Motor neuron (in vitro differentiated cells): ENCODE data around the gene DZIP3. TPM values are rescaled to one million over a fixed set of nuclear protein-coding genes. Genes with fewer than 3 reads are reported as not detected.
"Not testable (repeated sequence)": the region's sequence is repeated elsewhere in the genome, so short reads cannot be mapped to it uniquely, and the experiment has no call there.

Source experiments
- ATAC-seq, 8 experiments: fragments of 200-7000 bp; cut with Tn5 transposase; replicated peaks in 6 of 8; 2 replicates each; pipeline ENCODE4 v1.8.0; 2021; ENCODE audit warnings: mild to moderate bottlenecking in 8 of 8, moderate library complexity in 8 of 8
- H3K27ac ChIP-seq, 2 donors: fragments of 250-450 bp; sonication (Bioruptor Pico); 2 replicates each; pipeline ENCODE4 v1.9.0; 2021; ENCODE audit warnings: antibody characterized with exemption in 2 of 2, mild to moderate bottlenecking in 2 of 2, moderate library complexity in 1 of 2
- H3K4me1 ChIP-seq, 2 donors: fragments of 250-450 bp; sonication (Bioruptor Pico); replicated peaks in 1 of 2; 2 replicates each; pipeline ENCODE4 v1.6.1; 2021; ENCODE audit warnings: antibody characterized with exemption in 2 of 2, mild to moderate bottlenecking in 2 of 2, moderate library complexity in 1 of 2
- H3K4me3 ChIP-seq, 5 donors: fragments of 250-450 bp; sonication (Bioruptor Pico); 2 replicates each; pipeline ENCODE4 v1.9.0; 2021; ENCODE audit warnings: antibody characterized with exemption in 5 of 5, mild to moderate bottlenecking in 5 of 5, moderate library complexity in 4 of 5
- WGBS, 10 experiments: fragments of 450-650 bp; shearing (Covaris generic); methylation state at CpG; one replicate each; pipeline ENCODE4 v1.0.0; 2022; 5-methylcytosine and 5-hydroxymethylcytosine counted together
- in situ Hi-C, 9 experiments: fragments of 400-800 bp; cut with MboI; loops; one replicate each; pipeline ENCODE4 v1.15.0; 2021; ENCODE audit warnings: low sequenced_read_pairs in 9 of 9, low pct_unique_long_range_greater_than_20kb in 2 of 9; ENCODE audit not compliant: unreplicated experiment in 9 of 9
- total RNA-seq, 8 experiments: library from RNA; unstranded; fragments of 300-600 nt; gene quantifications; 2 replicates each; pipeline versions ENCODE4 v1.2.3 to v1.2.4, GENCODE V29; 2022

Gene DZIP3
- total RNA-seq, 8 experiments from 2014 or later, result 14.1 to 83.7 (median 27.5) TPM

DNA sequence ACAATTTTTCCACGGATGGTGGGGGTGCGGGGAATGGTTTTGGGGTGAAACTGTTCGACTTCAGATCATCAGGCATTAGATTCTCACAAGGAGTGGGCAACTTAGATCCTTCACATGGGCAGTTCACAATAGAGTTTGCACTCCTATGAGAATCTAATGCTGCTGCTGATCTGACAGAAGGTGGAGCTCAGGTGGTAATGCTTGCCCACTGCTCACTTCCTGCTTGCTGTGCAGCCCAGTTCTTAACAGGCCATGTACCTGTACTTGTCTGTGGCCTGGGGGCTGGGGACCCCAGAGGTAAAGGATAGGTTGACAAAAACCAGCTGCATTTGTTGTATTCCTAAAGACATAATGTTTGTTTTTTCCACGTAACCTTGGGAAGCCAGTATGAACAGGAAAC, 16.0 kb downstream of the DZIP3 start:
- 50 to 100% (median 72%) methylated on average over 1 to 4 of the region's 4 CpGs; no CpG with 5 or more reads in 3 of the 10 experiments for WGBS, 10 experiments
- H3K4me3 ChIP-seq, result no peak overlapping the region
- ATAC-seq, result no peak
- no peak overlapping the region for H3K27ac ChIP-seq
- in situ Hi-C loops, result no loop called here
- peaks cover 6 to 10% of the 10 kb centered on the region in 2 donors for H3K4me1 ChIP-seq

DNA sequence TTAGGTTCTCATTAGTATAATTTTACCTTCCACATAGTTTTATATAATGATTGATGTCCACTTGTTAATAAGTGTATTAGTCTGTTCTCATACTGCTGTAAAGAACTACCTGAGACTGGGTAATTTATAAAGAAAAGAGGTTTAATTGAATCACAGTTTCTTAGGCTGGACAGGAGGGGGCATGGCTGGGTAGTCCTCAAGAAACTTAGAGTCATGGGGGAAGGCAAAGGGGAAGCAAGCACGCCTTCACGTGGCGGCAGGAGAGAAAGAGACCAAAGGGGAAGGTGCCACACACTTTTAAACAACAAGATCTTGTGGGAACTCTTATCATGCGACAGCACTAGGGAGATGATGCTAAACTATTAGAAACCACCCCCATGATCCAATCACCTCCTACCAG, 19.2 kb downstream of the DZIP3 start:
- H3K27ac ChIP-seq, result no peak overlapping the region
- WGBS, 10 experiments, result 62 to 95% (median 87%) methylated on average over 1 to 3 of the region's 4 CpGs; no CpG with 5 or more reads in 2 of the 10 experiments
- in situ Hi-C loops, result no loop called here
- no peak overlapping the region for H3K4me3 ChIP-seq
- no peak for ATAC-seq
- H3K4me1 ChIP-seq, result no peaks in the 10 kb centered on the region

DNA sequence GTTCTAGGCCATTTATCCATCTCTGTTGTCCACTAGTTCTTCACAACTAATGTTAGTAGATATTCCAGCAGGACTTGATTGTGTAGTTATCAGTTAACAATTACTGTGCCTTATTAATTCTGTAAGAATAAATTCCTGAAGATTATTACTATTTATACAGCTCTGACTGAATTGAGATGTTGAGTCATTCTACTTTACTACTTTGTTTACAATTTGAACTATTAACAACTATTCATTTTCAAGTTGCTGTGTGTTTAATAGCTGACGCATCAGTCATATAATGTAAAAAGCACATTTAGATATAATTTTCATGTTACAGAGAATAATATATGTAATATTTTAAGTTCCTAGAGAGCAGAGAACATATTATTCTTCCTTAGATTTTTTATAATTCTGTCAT, 21.1 kb downstream of the DZIP3 start:
- 92 to 100% (median 100%) methylated on average over 1 of the region's 1 CpG; no CpG with 5 or more reads in 3 of the 10 experiments for WGBS, 10 experiments
- H3K4me1 ChIP-seq, result no peaks in the 10 kb centered on the region
- no peak for ATAC-seq
- in situ Hi-C loops, result no loop called here
- H3K27ac ChIP-seq, result no peak overlapping the region
- H3K4me3 ChIP-seq, result no peak overlapping the region

DNA sequence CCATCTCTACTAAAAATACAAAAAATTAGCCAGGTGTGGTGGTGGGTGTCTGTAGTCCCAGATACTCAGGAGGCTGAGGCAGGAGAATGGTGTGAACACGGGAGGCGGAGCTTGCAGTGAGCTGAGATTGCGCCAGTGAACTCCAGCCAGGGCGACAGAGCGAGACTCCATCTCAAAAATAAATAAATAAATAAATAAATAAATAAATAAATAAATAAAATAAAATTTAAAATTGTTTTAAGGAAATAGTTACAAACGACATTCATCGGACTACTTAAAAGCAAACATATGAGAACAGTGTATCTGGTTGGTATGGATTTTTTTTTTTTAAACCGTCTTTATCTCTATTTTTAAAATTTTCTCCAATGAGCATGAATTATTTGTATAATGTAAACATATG, 26.6 kb downstream of the DZIP3 start:
- in situ Hi-C loops, H3K4me1 ChIP-seq, ATAC-seq, H3K4me3 ChIP-seq, H3K27ac ChIP-seq: not testable (repeated sequence)
- 91 to 100% (median 97%) methylated on average over 2 to 8 of the region's 8 CpGs for WGBS, 10 experiments

DNA sequence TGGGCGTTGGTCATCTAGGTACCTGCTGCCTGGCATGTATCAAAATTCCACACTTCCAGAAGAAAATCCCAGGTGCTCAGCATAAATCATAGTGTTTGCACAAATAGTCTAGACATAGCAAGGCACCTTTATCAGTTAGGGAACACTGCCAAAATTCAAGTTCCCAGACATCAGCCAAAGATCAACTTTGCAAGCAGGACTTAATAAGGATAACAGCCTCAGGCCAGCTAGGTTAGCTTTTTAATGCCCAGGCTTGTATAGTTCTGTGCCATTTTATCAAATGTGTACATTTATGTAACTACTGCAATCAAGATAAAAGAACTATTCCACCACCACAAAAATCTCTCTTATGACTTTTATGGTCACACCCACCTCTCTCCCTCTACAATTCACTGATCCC, 30.7 kb downstream of the DZIP3 start:
- H3K4me1 ChIP-seq, result no peaks in the 10 kb centered on the region

DNA sequence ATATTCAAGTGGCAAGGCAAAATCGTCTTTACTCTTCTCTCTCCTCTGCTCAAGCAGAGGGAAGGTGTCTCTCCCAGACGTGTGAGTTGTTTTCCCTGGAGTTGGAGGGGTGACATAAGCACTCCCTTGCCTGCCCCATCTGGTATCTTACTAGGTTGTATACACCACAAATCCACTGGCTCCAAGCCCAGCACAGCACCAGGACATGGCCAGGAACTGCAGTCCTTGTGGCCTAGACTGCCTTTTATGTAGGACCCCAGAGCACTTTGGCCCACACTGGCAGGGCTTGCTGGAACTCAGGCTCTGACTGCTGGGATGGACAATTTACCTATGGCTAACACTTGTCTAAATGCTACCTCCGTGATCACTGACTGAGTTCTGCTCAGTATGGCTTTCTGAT, 34.0 kb downstream of the DZIP3 start:
- in situ Hi-C loops, result no loop called here
- Histone ChIP-seq H3K27ac (no peak overlapping the region), H3K4me3 (no peak overlapping the region), H3K4me1 (no peaks in the 10 kb centered on the region)
- ATAC-seq, result no peak
- 80 to 100% (median 83%) methylated on average over 1 to 2 of the region's 3 CpGs; no CpG with 5 or more reads in 5 of the 10 experiments for WGBS, 10 experiments

More for the DNA sequence above, 30.7 kb downstream of the DZIP3 start:
- H3K4me3 ChIP-seq, result no peak overlapping the region
- 80 to 100% methylated on average over 1 of the region's 1 CpG; no CpG with 5 or more reads in 8 of the 10 experiments for whole genome bisulfite sequencing, 10 experiments
- H3K27ac ChIP-seq, result no peak overlapping the region
- in situ Hi-C loops, result no loop called here
- ATAC-seq, result no peak

DNA sequence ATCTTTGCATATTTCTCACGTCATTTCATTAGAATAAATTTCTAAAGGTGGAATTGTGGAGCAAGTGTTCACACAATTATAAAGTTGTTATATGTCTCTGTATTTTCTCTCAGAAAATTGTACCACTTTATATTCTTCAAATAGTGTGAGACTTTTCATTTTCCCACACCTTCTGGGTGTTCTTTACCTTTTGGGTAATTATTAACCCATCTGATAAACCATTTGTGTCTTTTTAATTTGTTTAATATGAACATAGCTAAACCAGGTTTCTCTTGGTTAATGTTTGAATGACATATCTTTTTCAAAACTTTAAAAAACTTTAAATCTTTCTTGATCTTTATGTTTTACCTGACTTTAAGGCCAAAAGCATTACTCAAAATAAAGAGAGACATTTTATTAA, 40.5 kb downstream of the DZIP3 start:
- in situ Hi-C loops, result no loop called here
- WGBS, 10 experiments, result 61 to 100% (median 93%) methylated on average over 1 of the region's 1 CpG; no CpG with 5 or more reads in 2 of the 10 experiments
- H3K4me3 ChIP-seq, result no peak overlapping the region
- H3K27ac ChIP-seq, result no peak overlapping the region
- ATAC-seq, result no peak
- H3K4me1 ChIP-seq, result no peaks in the 10 kb centered on the region

DNA sequence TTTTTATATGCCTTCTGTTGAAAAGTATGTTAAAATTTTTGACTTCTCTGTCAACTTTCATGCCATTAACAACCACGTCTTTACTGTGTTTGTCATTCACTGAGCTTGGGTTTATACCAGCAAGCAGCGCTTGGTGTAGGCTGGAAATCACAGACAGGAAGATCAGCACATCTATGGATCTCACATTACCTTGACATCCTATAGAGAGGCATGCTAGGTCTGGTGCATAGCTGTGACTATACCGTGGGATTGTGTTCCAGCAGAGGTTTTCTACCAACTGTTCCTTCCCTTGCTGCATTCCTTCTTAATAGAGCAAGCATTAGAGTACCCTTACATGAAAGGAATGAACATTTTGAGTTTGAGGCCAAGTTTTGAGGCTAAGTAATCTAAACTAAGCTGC, 53.0 kb downstream of the DZIP3 start:
- ATAC-seq, result no peak
- in situ Hi-C loops, result no loop called here
- no peaks in the 10 kb centered on the region for H3K4me1 ChIP-seq
- H3K4me3 ChIP-seq, result no peak overlapping the region
- H3K27ac ChIP-seq, result no peak overlapping the region
- 76 to 93% (median 89%) methylated on average over 1 to 3 of the region's 3 CpGs; no CpG with 5 or more reads in 4 of the 10 experiments for WGBS, 10 experiments

DNA sequence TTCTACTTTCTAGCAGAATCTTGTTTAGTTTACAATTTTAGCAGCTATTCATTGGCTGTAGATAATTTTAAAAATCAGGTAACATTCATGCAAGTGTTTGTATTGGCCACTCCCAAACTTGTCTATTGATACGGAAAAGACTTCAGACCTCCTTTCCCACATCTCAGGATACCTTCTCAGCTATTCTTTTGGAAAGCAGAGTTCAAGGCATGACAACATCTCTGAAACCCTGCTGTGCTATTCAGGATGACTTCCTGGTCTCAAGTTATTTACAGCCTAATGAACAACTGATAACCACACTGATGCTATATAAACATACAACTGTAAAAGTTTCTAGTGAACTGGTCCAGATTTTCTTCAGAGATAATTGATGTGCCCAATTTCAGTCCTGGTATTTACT, 55.8 kb downstream of the DZIP3 start:
- no peak for ATAC-seq
- H3K4me3 ChIP-seq, result no peak overlapping the region

DNA sequence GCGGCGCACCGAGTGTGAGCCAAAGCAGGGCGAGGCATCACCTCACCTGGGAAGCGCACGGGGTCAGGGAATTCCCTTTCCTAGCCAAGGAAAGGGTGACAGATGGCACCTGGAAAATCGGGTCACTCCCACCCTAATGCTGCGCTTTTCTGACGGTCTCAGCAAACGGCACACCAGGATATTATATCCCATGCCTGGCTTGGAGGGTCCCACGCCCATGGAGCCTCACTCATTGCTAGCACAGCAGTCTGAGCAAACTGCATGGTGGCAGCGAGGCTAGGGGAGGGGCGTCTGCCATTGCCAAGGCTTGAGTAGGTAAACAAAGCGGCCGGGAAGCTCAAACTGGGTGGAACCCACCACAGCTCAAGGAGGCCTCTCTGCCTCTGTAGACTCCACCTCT, 66.1 kb downstream of the DZIP3 start:
- not testable (repeated sequence) for ATAC-seq, H3K4me1 ChIP-seq, H3K4me3 ChIP-seq, H3K27ac ChIP-seq
- 90 to 100% (median 96%) methylated on average over 2 to 6 of the region's 15 CpGs; no CpG with 5 or more reads in 6 of the 10 experiments for WGBS, 10 experiments
- in situ Hi-C loops, result loop anchor here in 3 of 9 experiments (25.0 kb wide), 1 partner anchor 257 kb away; no protein-coding TSS in a partner anchor

More for the DNA sequence above, 55.8 kb downstream of the DZIP3 start:
- H3K27ac ChIP-seq, result no peak overlapping the region
- in situ Hi-C loops, result no loop called here
- WGBS, 10 experiments, result 71 to 100% (median 80%) methylated on average over 1 of the region's 1 CpG; no CpG with 5 or more reads in 3 of the 10 experiments
- H3K4me1 ChIP-seq, result no peaks in the 10 kb centered on the region

DNA sequence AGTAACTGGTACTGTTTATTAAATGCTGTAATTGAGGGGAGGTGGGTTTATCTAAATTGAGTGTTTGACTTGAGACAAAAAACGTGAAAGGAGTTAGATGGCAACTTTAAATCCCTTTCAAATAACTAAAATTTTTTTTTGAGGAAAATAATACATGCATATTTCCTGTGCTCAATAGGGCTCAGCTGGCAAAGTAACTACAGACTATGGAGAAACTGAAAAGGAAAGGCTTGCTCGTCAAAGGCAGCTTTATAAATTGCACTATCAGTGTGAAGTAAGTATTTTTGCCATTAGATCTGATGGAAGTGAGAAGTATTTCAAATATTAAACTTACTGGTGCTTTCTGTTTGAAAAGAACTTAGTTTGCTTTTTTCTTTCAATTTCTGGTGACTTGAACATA, 72.2 kb downstream of the DZIP3 start:
- in situ Hi-C loops, result loop anchor here in 5 of 9 experiments (10.0 to 25.0 kb wide), 2 partner anchors 251 to 253 kb away; no protein-coding TSS in a partner anchor
- Histone ChIP-seq H3K4me1 (no peaks in the 10 kb centered on the region), H3K4me3 (no peak overlapping the region), H3K27ac (no peak overlapping the region)
- ATAC-seq, result no peak
- WGBS, 10 experiments, result 0 to 100% (median 98%) methylated on average over 1 to 2 of the region's 2 CpGs

DNA sequence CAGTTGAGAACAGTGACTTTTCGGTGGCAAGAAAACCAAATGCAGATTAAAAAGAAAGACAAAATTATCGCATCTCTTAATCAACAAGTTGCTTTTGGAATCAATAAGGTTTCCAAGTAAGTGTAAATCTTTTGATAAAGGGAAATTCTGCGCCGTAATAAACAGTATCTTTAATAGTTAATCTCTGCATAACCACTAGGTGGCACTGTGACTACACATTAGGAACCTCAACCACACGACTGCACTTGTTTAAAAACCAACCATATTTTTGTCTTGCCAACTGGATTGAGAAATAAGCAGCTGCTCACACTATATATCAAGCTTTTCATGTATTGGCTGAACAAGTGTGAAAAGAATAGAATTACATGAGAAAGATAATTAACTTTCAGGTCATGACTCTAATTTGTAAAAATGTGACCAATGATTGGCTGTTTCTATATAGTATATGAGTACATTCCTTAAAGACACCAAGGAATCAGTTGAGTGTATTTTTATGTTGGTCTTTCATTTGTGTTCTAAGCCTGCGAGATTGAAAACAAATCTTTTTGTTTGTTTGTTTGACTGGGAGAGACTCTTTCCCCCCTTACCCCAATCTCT, 72.7 kb downstream of the DZIP3 start:
- 2 to 52% (median 22%) methylated on average over 2 to 6 of the region's 6 CpGs for WGBS, 10 experiments
- Histone ChIP-seq H3K4me1 (no peaks in the 10 kb centered on the region), H3K4me3 (no peak overlapping the region), H3K27ac (no peak overlapping the region)
- in situ Hi-C loops, result loop anchor here in 5 of 9 experiments (10.0 to 25.0 kb wide), 2 partner anchors 250 to 253 kb away; no protein-coding TSS in a partner anchor
- peak; percentile 42 to 78 (median 67) for ATAC-seq

DNA sequence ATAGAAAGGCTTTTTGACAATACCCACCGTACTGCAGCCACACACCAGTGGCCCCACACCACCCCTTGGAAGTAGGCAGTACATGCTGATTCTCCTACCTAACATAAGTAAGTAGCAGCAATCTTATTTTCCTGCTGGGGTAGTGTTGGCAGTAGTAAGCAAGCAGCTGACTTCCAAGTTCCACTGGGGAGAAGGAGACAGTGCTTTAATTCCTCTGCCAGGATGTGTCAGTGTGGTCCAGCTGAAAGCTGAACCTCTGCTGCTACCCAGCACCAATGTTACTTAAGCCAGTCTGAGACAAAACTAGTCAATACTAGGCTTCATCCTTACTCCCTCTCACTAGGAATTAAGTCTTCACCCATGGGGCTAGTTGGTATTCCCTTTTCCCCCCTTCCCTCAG, 74.7 kb downstream of the DZIP3 start:
- Histone ChIP-seq H3K4me3 (no peak overlapping the region), H3K27ac (no peak overlapping the region), H3K4me1 (no peaks in the 10 kb centered on the region)
- ATAC-seq, result no peak
- in situ Hi-C loops, result loop anchor here in 5 of 9 experiments (10.0 to 25.0 kb wide), 2 partner anchors 248 to 251 kb away; no protein-coding TSS in a partner anchor
- WGBS, 10 experiments, result 83 to 100% (median 86%) methylated on average over 1 of the region's 1 CpG; no CpG with 5 or more reads in 5 of the 10 experiments

DNA sequence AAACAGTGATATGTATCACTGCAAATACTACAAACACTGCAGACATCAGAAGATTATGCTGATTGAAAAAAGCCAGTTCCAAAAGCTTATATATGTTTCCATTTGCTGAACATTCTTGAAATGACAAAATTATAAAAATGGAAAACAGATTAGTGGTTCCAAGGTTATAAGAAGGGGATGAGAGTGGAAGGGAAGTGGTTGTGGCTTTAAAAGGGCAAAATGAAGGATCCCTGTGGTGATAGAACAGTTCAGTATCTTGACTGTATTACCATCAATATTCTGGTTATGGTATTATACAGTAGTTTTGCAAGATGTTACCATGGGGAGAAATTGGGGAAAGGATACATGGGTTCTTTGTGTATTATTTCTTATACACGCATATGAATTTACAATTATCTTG, 77.8 kb downstream of the DZIP3 start:
- WGBS, 10 experiments, result 0% methylated on average over 1 of the region's 1 CpG
- no peak overlapping the region for H3K4me3 ChIP-seq
- in situ Hi-C loops, result loop anchor here in 5 of 9 experiments (10.0 to 25.0 kb wide), 2 partner anchors 245 to 247 kb away; no protein-coding TSS in a partner anchor

More for the DNA sequence above, 77.8 kb downstream of the DZIP3 start:
- no peak overlapping the region for H3K27ac ChIP-seq
- no peak for ATAC-seq
- no peaks in the 10 kb centered on the region for H3K4me1 ChIP-seq
